Activated gamma-delta T cell treated with anti-CD3 and anti-CD28 coated beads, Interleukin-2, amount 50 U/mL, for 16 hours (primary cell): ENCODE measurements around the gene SAMD4A.

Source experiments
- DNase-seq: peaks from one replicate; pipeline ENCODE4 v3.0.0-alpha.2; 2020; ENCODE audit warnings: low read depth

The SAMD4A gene

DNA sequence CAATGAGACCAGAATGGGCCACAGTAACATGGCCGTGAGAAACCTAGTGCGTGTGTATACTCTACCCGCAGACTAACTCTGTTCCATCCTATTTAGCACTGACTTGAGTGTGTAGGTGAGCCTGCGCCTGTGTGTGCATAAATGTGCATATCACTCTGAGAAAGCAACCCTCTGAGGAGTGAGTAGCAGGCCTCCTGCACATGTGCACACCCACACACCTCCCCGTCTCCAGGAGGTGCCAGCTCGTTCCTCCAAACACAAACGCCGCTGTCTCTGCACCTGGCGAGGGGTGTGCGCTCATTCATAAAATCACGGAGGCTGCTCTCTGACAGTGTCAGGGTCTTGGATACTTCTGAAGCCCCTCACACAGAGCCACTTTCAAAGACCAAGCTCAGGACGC lies 196.8 kb downstream of the SAMD4A start:
- DNase-seq = no peak

DNA sequence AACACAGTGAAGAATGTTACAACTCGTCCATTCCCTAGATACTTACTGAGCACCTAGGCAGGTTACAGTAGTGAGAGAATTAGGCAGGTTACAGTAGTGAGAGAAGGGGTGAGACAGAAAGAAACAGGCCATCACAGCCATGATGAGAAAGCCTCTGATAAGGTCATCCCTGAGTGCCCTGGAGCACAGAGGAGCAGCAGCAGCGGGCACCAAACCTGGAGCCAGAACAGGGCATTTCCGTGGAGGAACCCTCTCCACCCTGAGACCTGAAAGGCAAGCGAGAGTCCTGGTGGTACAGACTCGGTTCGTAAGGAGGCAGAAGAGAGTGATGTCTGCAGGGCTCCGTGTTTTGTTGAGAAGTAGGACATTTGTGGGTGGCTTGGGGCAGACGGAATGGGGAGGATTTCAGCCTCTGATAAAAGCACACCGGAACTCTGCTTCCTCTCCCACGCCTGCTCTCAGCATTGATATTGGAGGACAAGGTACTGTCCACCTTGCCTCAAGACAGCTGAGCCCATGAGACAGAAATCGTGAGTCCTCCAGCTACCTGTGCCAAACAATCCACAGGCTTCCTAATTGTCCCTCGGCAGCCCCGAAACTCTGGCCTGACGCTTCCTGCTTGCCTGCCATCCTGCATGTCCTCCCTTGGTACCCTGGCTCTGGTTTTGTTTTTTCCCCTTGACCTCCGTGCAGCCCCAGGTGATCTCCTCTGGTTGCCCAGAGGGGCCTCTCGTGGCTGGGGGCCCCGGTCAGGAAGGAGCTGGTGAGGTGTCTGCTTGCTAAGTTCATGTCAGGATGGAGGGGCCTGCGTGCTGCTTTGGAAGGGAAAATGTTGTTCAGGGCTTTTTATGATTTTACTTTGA lies 199.6 kb downstream of the SAMD4A start:
- DNase-seq = no peak

DNA sequence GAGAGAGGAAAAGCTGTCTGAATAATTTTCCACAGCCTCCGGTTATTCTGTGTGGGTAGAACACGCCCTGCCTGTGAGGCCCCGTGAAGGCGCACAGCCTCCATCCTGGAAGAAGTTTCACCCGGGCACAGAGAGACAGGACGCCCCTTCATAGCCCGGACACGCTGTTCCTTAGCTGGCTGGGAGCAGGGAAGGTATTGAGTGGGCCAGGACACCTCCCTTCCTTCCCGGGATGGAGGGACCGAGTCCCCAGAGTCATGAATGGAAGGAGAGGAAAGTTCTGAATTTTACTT lies 200.2 kb downstream of the SAMD4A start:
- DNase-seq = no peak

DNA sequence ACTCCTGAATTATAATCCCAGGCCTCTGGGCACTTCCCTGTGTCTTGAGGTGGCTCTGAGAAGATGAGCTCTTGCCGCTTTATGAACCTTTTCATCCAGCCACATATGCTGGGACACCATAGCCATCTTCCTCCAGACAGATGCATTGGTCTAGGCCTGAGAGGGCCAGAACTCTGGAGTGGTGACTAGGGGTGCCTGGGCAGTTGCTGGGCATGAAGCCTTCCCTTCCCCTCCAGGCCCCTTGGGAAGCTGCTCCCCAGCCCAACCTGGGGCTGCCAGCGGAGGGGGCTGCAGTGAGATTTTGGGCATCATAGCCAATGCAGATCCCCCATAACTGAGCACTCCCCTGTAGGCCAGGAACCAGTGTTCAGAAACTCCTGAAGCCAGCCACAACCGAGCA lies 200.5 kb downstream of the SAMD4A start:
- DNase-seq = no peak

DNA sequence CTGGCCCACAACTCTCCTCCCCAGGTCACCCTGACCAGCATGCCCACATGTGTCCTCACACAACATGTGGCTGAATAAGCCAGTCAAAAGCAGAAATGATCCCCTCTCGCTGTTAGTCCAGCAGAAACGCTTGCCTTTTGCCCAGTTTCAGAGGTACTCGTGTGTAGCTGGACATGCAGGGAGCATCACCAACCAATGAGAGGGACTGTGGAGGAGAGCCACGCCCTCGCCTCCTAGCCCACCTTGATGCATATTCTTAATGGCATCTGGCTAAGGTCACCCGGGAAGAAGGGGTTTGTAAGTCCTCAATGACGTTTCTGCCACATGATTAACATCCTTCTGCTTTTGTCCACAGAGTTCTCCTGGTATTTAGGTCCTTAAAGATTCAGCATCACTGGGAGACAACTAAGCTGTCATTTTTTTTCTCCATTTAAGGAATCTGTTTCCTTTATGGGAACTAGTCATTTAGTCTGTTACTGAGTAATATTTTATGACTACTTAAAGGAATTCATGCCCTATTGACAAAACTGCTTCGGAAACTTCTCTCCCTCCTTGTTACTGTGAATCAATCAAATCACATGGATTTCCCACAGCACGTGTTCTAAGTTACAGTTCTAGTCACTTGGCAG lies 201.7 kb downstream of the SAMD4A start:
- DNase-seq = no peak

DNA sequence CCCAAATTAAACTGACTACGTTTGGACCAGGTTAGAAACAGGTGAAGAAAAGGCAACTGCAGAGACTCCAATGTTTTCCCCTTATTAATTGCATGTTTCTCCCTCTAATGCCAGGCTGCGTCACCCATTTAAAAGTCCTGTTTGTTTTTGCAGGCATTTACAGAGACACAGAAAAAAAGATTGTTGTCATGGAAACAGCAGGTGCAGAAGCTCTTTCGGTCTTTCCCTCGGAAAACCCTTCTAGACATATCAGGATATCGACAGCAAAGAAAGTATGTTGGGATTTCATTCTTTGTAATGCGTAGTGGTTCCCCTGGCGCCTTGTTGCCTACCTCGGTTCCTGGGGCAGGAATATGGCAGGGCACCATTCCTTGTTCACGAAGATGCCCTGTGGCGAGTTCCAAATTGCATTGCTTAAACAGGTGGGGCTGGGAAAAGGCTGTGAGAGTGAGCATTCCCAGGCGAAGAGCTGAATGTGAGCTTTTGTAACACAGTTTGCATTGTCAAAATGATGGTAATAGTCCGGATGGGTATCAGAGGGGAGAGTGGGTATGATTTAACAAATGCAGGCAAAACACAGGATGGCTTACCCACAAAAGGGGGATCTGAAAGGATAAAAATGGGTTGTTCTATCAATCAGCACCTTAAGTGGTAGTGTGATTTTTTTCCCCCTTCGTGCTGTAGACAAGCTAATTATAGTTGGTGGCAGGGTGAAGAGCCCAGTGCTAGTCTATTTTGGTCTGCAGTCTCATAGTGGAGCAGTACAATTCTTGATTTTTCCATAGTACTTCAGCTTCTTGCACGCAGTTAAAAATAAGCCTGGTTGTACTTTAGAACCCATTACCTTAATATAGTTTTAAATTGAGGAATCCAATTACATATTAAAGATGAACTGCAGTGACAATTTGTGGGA lies 203.3 kb downstream of the SAMD4A start:
- no peak for DNase-seq

DNA sequence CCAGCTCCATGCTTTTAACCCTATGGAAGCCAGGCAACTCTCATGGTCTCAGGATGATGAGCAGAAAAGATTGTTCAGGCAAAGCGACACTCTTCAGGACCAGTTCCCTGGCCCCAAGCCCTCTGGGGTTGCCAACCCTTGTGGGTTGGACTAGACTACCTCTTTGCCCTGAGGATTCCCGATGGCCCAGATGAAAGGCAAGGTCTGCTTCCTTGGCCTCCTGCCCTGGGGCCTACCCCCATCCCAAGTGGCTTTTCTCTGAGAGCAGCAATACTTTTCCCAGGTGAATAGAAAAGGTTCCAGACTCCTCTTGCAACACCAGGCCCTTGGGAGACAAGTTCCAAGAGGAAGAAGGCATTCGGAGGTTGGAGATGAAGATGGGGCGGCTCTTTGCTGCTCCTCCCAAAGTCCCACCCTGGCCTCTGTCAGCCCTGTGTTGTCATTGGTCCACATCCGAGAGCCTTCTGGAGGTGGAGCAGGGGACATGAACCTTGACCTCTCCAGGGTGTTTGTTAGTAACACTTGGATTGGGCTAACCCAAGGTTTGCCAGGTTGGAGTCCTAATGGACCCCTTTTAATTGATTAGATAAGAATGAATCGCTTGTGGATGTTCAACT lies 204.6 kb downstream of the SAMD4A start:
- no peak for DNase-seq

DNA sequence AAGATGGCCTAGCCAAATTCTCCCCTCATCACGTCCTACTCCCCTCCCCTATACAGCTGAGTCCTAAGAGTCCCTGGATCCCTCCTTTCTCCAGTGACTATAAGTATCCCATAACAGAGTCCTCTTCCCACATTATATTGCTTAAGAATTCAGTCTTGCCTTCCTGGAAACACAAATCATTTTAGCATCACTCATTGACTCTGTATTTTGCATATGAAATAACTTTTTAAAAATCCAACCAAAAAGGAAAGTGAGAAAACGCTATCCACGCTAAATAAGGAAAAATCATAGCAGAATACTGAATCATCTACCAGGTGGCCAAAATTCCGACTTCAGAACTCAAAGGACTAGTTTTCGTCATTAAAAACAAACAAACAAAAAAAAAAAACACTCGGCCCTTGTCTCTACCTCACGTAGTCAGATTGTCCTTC lies 205.5 kb downstream of the SAMD4A start:
- DNase-seq = no peak

DNA sequence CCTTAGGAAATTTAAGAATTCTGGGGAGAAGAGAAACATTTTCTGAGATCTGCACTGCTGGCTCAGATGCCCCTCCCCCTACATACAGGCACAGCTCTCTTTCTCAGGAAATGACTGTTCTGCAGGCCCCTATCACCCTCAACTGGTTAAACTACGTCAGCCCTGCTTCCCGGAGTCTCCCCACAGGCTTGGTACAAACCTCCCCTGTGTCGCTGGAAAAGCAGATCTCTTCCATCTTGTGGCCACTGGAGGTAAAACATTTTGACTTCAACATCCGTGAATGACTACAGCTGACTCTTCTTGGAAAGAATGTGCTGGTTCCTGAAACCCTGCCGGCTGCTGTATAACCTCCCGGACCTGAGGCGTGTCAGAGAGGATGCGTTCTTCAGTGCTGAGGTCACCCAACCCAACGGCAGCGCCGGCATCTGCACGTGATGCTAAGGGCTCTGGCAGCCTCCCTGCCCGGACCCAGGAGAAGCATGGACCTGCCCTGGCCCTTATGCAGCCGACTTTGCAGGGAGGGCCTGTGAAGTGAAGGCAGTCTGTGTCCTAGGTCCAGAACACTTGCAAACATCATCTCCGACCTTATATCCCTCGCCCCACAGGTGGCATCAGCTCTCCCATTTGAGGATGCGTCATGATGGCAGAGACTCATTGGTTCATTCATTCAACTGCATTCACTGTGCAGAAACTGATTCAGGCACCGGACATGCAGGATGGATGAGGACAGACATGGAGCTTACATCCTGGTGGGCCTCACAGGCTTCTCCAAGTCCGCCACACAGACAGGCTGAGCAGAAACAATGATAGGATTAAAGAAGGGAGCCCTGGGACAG lies 206.5 kb downstream of the SAMD4A start:
- DNase-seq = peak; percentile 27

DNA sequence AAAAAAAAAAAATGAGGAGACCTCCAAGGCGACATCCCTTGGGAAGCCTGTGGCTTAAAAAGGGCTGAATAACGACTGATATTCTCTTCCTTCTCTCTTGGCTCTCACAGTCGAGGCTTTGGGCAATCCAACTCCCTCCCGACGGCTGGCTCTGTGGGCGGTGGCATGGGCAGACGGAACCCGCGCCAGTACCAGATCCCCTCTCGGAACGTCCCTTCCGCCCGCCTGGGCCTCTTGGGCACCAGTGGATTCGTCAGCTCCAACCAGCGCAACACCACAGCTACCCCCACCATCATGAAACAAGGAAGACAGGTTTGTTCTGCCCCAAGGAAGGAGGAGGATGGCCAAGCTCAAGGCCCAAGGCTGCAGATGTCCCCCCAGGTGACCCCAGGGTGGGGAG lies 207.9 kb downstream of the SAMD4A start:
- no peak for DNase-seq

DNA sequence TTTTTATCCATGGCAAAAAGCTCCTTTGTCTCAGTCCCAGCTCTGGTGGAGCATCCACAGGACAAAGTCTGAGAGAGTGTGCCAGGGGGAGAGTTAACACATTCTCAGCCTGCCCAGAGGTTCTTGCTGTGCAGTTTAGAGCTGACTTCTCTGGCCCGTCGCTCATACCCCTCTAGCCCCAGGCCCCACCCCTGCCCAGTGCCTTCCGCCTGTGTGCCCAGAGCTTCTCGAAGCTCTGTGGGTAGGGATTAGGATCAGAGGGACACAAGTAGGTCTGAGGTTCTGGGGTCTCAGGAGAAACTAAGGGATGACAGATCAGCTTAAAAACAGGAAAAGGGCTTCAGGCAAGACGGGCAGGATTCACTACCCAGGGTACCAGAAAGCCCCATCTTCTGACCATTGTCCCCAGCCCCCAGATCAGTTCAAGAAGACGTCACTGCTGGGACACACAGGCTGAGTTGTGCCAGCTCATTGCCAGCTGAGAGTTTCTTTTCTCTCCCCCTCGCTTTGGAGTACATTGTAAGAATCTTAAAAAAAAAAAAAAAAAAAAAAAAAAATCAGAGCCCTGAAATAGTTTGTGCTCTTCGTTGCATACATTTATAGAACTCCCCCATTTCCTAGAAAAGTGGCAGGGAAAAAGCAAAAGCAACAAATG lies 208.7 kb downstream of the SAMD4A start:
- no peak for DNase-seq

DNA sequence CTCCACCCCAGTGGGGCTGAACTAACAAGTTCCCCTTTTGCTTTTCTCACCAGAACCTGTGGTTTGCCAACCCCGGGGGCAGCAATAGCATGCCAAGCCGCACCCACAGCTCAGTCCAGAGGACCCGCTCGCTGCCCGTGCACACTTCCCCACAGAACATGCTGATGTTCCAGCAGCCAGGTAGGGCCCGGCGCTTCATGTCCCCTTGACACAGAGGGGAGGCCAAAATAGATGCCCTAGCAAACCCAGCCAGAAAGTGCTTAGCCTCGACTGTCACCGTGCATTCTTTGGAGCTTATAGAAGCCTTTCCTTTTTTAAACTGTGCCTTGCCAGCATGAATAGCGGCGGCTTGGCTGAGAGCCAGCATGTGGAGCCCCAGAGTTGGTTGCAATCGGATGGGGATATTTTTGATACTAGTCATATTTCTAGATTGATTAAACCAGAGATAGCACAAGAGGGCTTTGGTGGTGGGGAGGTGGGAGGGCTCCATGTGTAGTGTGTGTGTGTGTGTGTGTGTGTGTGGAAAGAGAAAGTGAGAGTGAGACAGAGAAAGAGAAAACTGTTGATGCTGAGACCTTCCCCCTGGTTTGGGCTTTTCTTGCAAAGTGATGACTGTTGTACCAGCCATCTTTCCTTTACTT lies 209.6 kb downstream of the SAMD4A start:
- DNase-seq = peak; percentile 30

DNA sequence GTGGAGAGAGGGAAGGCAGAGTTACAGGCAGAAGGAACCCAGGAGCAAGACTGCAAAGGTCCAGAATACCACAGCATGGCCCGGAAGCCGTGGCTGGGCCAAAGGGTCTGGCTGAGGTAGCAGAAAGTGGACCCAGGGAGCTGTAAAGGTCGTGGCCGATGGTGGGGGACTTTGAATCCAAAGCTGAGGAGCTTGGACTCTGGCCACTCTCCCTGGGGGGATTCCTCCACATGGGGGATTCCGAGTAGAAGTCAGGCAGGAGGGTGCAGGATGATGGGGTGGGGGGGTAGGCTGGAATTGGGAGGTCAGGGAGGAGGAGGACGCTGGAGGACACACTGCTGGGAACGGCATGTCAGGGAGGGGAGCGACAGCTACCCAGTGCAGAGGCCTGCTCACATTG lies 210.5 kb downstream of the SAMD4A start:
- no peak for DNase-seq

DNA sequence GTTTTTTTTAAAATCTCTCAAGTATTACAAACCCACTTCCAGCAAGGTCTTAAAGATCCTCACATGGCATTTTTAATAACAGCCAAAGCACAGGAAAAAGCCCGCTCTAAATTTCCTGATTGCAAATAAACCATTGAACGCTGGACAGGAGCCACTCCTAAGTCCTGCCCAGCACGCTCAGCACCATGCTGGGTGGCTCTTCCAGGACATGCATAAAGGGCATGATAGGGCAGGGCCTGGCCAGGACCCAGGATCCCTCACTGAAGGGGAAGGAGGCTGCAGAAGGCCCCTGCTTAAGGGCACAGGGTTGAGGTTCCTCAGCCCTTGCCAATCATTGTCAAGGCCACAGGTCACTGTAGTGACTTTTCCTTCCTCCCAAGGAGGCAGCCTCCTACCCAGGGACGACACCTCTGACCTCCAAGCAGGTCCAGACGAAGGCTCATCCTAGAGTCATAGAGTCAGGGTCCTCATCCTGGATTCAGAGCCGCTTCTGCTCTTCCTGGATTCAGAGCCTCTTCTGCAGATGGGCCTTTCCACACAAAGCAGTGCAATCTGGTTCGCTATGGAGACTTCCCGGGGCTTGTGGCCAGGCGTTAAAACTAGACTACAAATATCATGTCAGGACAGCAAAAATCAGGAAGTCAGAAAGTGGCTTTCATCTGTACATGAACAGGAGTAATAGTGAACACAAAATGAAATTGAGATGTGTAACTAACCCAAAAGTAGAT lies 211.9 kb downstream of the SAMD4A start:
- DNase-seq = no peak

DNA sequence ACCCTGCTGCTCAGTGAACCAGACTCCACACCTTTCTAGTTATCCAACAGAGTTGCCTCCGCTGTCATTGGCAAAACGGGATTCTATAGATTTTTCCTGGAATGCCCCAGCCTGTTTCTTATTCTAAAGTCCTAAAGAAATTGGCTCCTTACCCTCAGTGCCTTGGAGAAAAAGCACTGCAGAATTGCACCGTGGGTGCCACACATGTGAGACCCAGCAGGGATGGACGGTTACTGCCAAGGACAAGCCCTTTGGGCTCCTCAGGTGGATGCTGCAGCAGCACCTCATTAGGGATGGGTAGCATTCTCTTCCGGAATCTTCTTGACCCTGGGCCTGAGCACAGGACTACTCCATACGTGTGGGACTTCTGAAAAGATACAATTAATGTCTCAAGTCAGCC lies 214.2 kb downstream of the SAMD4A start:
- no peak for DNase-seq

DNA sequence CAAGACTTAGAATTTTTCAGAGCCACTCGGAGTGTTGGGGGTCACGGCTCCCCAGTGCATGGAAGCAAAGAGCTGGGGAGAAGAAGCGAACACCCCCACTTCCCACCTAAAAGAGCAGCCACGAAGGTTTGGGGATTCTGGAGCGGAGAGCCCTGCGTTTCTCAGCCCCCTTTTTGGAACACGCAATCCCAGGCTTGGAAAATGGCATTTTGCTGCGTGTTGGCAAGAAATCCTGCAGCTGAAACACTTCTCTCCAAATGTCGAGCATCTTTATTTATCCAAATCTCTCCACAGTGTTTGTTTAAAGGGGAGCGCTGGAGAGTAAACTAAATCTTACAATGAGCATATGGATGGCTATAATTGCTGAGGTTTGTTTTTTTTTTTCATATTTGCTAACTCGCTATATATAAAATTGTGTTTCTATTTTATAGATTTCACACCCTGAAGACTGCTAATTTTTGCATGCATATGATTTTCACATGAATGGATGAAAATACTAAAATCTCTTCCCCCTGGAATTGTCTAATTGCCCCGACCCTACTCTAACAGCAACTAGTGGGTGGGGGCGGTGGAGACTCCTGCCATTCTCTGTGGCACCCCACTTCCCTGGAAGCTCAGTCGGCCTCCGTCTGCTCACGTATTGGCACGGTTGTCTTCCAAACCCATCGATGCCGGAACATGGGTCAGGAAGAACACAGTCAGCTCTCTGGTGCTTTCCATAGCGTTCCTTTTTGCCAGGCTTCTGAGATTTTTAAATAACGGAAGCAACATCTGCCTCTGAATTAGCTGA lies 215.2 kb downstream of the SAMD4A start:
- no peak for DNase-seq

DNA sequence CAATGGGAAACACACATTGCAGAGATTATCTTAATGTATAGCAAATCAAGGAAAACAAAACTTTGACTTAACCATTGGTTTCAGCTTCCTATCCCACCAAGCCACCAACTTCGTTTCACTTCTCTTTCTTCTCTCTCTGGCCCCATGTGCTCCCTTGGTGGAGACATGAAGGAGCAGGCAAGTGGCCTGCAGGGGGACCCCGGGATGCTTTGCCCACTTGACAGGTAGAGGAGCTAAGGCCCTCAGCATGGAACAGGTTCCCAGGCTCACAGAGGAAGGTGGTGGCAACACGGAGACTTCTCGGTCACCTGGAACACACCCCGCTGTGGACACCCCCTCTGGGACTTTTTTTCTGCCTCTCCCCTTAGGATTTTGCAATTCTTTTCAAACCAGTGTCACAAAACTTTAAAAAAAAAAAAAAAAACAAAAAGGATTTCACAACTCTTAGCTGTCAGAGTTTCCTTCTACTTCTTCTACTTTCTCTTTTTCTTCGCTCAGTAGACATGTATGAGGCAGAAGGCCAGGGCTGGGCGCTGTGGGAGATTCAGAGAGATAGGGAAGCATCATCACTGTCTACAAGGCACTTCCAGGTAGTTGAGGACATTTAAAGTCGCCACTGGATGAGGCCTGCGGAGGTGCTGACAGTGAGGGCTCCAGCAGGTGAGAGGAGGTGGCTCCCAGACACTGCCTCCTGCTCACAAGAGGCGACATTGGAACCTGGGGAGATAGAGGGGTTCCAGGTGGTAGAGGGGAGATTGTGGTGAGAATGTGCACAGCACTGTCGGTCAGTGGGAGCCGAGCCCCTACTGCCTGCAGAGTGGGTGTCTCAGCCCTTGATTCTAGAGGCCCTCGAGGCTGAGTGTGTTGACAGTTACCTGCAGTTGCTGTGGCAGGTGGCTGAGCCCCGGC lies 216.1 kb downstream of the SAMD4A start:
- no peak for DNase-seq

DNA sequence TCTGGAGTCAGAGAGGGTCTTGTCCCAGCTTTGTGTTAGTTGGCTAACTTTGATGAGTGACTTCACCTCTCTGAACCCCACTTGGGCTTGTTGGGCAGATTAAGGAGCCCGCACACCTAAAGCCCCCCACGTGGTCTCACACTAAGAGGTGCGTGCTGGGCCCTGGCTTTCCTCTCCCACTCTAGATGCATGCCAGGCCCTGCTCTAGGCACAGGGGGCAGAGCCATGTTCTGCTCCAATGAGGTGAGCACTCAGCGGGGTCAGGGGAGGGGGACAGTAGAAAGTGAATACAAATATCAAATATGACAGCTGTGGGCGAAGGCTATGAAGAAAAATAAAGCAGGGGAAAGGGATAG lies 216.7 kb downstream of the SAMD4A start:
- DNase-seq = no peak
